WERI-Rb-1 (cell line): ENCODE results near the gene DMD.

Experiments used
- DNase-seq: peaks from one replicate; pipeline ENCODE4 v3.0.0-alpha.2; 2020
- H3K27ac ChIP-seq: fragments of 250-450 bp; sonication (Bioruptor Pico); 2 replicates; pipeline ENCODE4 v1.5.1; 2020; ENCODE audit warnings: mild to moderate bottlenecking, moderate library complexity
- H3K27me3 ChIP-seq: fragments of 250-450 bp; sonication (Bioruptor Pico); 2 replicates; pipeline ENCODE4 v1.5.1; 2021; ENCODE audit warnings: mild to moderate bottlenecking, low read depth, moderate library complexity; ENCODE audit not compliant: insufficient read depth, severe bottlenecking
- H3K36me3 ChIP-seq: fragments of 250-450 bp; sonication (Bioruptor Pico); 2 replicates; pipeline ENCODE4 v1.5.1; 2020; ENCODE audit warnings: mild to moderate bottlenecking, moderate library complexity
- H3K4me3 ChIP-seq: 2 replicates; pipeline ENCODE4 v1.5.1; 2011; ENCODE audit warnings: low read depth, mild to moderate bottlenecking, control low read depth, low read length
- H3K9me3 ChIP-seq: fragments of 250-450 bp; sonication (Bioruptor Pico); 2 replicates; pipeline ENCODE4 v1.5.1; 2021; ENCODE audit warnings: mild to moderate bottlenecking, moderate library complexity; ENCODE audit not compliant: severe bottlenecking
- TF ChIP-seq, protein P1 (sequence below): IDR thresholded peaks from 2 replicates; pipeline ENCODE4 v1.5.1; 2011; ENCODE audit warnings: low read depth, mild to moderate bottlenecking, control low read depth, inconsistent platforms, low read length

The DMD gene

DNA sequence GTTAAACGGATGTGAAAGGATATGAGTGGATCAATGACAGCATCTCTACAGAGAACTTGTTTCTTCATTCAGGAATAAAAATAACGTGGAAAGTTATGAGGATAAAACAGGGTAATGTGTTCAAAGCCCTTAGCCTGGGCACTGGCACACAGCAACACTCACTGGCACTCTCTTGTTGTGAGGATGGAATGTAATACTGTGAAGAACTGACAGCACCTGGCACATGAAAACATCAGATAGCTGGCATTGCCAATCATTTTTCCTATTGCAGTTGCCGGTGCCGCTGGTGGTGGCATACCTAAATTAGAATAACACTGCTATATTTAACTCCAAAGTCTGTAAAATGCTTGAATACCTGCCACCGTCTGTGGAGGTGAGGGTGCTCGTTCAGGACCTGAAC, 1061.2 kb downstream of the DMD start:
- TF ChIP-seq, protein P1, sequence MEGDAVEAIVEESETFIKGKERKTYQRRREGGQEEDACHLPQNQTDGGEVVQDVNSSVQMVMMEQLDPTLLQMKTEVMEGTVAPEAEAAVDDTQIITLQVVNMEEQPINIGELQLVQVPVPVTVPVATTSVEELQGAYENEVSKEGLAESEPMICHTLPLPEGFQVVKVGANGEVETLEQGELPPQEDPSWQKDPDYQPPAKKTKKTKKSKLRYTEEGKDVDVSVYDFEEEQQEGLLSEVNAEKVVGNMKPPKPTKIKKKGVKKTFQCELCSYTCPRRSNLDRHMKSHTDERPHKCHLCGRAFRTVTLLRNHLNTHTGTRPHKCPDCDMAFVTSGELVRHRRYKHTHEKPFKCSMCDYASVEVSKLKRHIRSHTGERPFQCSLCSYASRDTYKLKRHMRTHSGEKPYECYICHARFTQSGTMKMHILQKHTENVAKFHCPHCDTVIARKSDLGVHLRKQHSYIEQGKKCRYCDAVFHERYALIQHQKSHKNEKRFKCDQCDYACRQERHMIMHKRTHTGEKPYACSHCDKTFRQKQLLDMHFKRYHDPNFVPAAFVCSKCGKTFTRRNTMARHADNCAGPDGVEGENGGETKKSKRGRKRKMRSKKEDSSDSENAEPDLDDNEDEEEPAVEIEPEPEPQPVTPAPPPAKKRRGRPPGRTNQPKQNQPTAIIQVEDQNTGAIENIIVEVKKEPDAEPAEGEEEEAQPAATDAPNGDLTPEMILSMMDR: no peak
- Histone ChIP-seq H3K4me3 (no peak overlapping the region), H3K9me3 (no peaks in the 10 kb centered on the region), H3K27ac (no peak overlapping the region), H3K27me3 (peaks cover 3% of the 10 kb centered on the region), H3K36me3 (no peaks in the 10 kb centered on the region)
- no peak for DNase-seq

DNA sequence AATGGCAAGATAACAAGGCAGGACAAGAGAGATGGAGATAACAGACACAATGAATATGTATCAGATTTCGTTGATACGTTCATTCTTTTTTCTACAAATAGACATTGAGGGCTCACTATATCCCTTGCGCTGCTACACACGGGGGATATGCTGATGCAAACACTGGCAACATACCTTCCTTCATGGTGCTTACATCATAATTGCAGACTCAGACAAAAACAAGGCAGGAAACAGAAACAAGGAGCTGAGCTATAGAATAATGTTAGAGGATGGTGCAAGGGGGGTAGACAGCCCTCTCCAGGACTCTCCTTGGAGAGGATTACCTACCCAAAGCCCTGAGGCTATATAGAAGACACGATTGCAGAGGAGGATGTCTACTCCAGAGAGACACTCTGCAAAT, 1069.5 kb downstream of the DMD start:
- no peak for DNase-seq
- H3K4me3 ChIP-seq: no peak overlapping the region
- no peaks in the 10 kb centered on the region for H3K36me3 ChIP-seq
- no peak overlapping the region for H3K27ac ChIP-seq
- no peaks in the 10 kb centered on the region for H3K27me3 ChIP-seq
- TF ChIP-seq, protein P1: no peak
- no peaks in the 10 kb centered on the region for H3K9me3 ChIP-seq

DNA sequence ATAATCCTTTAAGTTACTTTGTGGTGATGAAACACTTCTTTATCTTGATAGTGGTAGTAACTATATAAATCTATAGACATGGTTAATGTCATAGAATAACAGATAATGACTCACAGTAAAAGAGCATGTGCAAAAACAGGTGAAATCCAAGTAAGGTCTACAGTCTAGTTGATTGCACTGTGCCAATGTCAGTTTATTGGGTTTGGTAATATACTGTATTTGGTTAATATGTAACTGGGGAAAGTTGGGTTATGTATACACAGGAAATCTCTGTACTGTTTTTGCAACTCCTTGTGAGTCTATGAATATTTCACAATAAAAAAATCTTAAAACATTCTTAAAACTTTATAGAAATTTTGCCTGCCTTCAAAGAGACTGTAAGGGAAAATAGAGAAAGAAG, 1071.9 kb downstream of the DMD start:
- H3K4me3 ChIP-seq: no peak overlapping the region
- no peak overlapping the region for H3K27ac ChIP-seq
- H3K36me3 ChIP-seq: no peaks in the 10 kb centered on the region
- no peak for DNase-seq
- H3K9me3 ChIP-seq: no peaks in the 10 kb centered on the region
- H3K27me3 ChIP-seq: no peaks in the 10 kb centered on the region
- TF ChIP-seq, protein P1: no peak

DNA sequence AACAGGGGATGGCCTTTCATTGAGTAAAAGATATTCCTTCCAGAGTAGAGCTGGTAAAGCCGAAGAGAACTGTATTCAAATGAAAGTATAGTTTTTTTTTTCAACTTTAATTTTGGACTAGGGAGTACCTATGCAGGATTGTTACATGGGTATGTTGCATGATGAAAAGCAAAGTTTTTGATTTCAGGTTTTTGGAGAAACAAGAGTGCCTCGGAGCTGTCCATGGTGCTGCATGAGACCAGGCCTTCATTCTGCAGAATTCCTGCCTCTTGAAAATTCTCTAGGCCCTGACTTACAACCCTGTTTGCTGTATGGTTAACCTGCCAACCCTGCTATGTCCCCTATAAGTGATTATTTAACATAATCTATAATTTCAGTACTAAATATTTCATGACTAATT, 1073.8 kb downstream of the DMD start:
- Histone ChIP-seq H3K9me3 (no peaks in the 10 kb centered on the region), H3K27me3 (no peaks in the 10 kb centered on the region), H3K36me3 (no peaks in the 10 kb centered on the region), H3K4me3 (no peak overlapping the region), H3K27ac (no peak overlapping the region)
- DNase-seq: no peak
- TF ChIP-seq, protein P1: no peak

DNA sequence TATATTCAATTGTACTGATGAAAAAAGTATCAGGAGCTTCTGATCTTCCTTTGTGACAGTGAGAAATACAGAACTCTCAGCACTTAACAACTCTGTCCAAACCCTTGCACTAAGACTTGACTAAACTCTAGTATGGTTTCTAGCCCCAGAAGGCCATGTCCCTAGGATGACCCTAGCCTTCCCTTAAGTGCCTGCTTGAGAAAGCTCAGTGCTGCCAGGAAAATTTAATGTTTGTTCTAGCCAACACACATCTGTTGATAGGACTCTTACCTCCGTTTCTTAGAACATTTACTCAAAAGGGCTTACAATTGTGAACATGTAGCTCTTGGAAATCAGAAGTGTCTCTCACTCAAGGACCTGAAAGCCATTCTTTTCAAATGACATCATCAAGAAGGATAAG, 1084.4 kb downstream of the DMD start:
- no peaks in the 10 kb centered on the region for H3K27me3 ChIP-seq
- TF ChIP-seq, protein P1: no peak
- no peaks in the 10 kb centered on the region for H3K9me3 ChIP-seq
- H3K36me3 ChIP-seq: no peaks in the 10 kb centered on the region
- no peak overlapping the region for H3K27ac ChIP-seq
- DNase-seq: no peak
- H3K4me3 ChIP-seq: no peak overlapping the region

DNA sequence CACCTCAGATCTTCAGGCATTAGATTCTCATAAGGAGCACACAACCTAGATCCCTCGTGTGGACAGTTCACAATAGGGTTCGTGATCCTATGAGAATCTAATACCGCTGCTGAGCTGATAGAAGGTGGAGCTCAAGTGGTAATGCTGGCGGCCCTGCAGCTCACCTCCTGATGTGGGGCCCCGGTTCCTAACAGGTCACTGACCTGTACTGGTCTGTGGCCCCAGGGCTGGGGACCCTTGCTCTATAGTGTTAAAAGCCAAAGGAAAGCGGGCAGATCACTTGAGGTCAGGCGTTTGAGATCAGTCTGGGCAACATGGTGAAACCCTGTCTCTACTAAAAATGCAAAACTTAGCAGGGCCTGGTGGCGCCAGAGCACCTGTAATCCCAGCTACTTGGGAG, 1092.5 kb downstream of the DMD start:
- Histone ChIP-seq H3K9me3 (peaks cover 2% of the 10 kb centered on the region), H3K36me3 (no peaks in the 10 kb centered on the region), H3K27me3 (no peaks in the 10 kb centered on the region), H3K4me3 (no peak overlapping the region), H3K27ac (no peak overlapping the region)
- TF ChIP-seq, protein P1: no peak
- no peak for DNase-seq
